AG20443 (cell line): ENCODE results near the gene TNFRSF14.

ENCODE experiments used
- DNase-seq: peaks from one replicate; pipeline ENCODE4 v3.0.0; 2012; ENCODE audit warnings: low spot score, mixed read lengths

TNFRSF14 gene

GRCh38 chr1:2602866-2603520, 46.8 kb downstream of the TNFRSF14 start:
- DNase-seq, result no peak

DNA sequence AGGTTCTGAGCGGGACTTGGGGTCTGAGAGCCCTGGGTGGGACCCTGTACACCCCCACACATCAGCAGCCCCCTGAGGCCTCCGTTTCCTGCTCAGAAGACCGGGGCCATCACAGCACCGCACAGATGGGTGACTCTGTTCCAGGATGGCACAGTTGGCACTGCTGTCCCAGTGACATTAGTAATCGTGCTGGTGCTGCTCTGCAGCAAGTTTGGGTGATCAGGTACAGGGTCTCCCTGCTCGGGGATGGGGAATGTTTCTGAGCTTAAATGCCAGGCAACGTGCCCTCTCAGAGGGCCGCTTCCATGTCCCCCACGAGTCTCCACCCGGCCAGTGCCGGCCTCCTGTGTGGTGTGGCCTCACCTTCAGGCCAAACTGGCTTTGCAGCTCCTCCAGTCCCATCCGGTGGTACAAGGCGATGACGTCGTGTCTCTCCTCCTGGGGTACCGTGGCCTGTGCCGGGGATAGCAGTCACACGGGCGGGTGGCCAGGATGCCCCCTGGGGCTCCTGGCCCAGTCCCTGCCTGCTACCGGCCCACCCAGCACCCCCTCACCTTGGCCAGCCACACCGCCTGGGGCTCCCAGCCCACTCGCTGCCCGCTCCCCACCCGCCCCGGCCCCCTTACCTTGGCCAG, 47.5 kb downstream of the TNFRSF14 start:
- no peak for DNase-seq

GRCh38 chr1:2604156-2604843, 48.1 kb downstream of the TNFRSF14 start:
- no peak for DNase-seq

- no peak for DNase-seq
Observed at GRCh38 chr1:2604844-2605508, 48.8 kb downstream of the TNFRSF14 start.

DNA sequence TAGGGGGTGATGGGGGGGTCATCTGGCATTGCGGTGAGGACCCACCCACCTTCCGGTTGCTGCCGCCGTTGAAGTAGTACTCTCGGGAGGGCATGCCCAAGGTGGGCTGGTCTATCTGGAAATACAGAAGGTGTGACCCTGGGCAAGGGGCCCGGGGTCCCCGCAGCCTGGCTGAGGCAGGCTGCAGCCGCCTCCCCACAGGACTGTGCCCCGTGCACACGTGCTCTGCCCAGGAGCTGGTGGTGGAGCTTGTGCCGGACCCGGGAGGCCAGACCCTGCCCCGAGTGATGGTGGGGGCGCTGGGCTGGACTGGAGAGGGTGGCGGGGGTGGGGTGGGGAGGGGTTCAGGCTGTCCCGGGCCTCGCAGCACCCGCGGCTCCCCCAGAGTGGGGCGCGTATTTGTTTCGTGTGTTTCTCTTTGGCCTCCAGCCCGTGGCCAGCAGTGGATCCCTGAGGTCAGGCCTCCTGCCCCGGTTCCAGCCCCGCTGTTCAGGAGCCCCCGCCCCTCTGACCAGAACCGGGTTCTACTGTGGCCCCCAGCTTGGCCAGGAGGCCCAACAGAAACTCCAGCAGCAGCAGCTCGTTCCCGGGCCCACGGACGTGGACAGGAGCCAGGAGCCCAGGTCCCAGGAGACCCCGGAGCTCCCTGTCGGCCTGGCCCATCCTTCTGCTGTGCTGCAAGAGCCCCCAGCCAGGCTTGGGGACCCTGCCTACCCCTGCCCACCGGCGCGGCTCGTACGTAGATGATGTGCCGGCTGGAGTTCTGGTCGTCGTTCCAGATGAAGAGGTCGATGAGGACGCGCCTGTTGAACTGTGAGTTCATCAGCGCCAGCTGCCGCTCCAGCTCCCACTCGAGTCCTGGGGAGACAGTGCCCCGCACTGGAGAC, 49.6 kb downstream of the TNFRSF14 start:
- DNase-seq, result no peak

DNA sequence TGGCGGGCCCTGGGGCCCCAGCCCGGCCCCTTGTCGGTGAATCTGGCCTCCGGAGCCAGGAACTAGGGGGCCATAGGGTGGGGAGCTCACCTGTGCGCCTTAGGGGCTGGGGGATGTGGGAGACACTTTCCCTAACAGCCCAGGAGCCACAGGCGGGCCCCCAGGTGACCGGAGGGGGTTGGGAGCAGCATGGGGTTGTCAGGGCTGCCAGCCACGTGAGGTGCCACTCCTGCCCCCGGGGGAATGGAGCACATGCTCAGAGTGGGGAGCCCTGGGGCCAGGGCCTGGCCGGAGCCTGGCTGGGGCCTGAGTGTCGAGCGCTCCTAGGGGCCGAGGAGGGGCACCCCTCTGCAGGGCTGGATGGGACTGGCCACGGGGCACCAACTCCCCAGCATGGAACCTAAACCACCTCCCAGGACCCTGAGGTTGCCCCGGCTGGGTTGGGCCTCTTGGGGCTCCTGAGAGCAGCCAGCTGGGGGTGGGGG, 50.3 kb downstream of the TNFRSF14 start:
- DNase-seq, result no peak

DNA sequence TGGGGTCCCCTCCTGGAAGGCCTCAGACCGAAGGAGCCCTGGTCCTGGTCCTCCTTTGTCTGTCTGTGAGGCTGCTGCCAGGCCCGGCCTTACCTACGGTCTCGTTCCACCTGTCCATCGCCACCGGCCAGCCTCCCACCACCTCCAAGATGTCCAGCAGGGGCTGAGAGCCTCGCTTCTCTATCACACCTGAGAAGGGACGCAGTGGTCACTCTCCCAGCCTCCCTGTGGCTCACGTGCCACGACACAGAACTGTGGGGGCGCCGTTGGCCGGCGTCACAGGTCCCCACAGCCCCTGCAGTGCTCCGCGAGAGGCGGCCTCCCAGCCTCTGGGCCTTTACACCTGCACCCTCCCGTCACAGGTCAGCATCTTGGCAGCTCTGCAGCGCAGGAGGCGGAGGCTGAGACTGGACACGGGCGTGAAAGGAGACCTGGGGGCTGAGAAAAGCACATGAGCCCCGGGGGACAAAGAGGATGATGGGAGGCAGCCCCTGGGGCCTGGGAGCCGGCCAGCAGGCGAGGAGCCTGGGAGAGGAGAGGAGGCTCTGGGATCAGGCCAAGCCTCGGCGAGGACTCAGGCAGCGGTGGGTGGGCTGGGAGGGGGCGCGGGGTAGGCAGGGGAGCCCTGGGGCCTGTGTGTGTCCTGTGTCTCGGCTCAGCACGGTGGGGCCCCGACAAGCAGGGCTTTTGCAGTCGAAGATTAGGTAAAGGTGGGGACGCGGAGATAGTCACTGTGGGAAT, 50.9 kb downstream of the TNFRSF14 start:
- DNase-seq, result no peak

DNA sequence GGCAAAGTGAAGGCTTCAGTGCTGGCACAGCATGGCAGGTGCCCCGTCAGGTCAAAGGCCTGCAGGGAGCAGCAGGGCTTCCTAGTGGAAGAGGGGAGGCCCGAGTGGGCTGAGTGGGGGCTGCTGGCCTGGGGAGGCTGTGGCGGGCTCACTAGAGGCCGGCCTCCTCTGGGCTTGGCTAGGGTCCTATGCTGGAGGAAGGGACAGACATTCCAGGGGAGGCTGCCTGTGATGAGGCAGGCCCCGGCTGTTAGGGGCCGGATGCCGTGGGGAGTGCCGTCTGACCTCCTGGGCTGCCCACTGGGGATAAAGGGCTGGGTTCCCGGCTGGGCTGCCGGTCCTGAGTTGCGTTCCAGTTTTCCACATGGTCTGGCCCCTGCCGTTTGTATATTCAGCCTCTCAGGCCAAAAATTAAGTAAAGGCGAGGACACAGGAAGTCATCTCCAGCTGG, 51.5 kb downstream of the TNFRSF14 start:
- DNase-seq, result no peak

DNA sequence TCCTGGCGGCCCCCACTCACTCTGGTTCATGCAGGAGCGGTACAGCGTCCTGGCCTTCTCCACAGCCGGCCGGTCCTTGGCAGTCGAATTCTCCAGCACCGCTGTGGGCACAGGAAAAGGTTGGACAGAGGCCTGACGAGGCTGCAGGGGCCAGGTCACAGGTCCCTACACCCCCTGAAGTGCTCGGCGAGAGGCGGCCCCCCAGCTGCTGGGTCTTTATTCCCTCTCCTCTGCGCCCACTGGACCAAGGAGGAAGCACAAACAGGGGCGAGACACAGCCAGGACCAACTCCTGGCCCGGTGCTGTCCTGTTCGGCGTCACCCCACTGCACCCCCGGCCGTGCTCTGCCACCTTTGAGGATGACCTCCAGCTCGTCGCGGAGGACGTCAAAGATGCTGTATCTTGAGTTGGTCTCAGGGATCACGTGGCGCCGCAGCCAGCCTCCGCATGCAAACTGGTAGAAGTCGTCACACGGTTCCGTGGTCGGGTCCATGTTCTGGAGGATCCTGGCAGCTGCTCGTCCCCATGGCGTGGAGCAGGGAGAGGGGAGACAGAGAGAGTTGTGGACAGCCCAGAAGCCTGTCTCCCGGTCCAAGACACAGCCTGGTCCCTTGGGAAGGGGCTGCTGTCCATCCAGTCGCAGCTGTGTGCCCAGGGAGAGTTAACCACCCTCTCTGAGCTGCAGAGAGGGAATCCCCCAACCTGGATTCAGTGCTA, 53.3 kb downstream of the TNFRSF14 start:
- DNase-seq, result no peak

- DNase-seq, result no peak
Observed at GRCh38 chr1:2610036-2610959, 54.1 kb downstream of the TNFRSF14 start.

- peak; percentile 52 for DNase-seq
Observed at GRCh38 chr1:2611031-2611501, 54.9 kb downstream of the TNFRSF14 start.

DNA sequence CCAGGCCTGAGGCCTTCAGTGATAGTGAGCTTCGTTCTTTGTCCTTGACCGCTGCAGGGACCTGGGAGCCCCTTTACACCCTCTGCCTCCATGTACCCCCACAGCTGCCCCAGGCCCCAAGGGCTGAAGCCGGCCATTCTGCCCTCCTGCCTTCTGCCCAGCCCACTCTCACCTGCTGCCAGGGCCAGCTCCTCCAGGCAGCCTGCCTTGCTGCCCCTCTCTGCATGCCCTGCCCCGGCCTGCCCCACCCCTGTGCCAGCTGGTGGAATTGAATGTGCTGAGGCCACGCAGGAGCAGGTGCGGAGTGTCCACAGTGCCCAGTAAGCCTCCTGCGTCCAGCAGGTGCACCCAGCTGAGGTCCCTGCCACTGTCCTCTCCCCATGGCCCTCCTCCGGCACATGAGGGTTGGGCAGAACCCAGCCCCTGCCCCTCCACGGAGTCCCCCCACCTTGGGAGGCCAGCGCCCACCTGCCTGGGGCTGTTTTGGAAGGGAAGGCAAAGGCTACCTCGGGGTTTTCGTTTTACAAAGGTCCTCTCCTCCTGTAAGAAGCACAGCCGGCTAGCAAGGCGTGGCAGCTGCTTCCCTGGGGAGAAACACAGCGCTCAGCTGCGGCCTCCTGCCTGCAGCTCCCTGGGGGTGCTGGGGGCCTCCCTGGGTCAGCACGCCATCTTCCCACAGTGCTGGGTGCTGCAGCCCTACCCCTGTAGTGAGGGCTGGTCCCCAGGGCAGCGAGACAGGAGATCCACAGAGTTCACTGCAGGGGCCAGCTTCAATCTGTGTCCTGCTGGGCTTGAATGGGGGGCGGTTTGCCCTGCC, 55.7 kb downstream of the TNFRSF14 start:
- DNase-seq, result no peak

DNA sequence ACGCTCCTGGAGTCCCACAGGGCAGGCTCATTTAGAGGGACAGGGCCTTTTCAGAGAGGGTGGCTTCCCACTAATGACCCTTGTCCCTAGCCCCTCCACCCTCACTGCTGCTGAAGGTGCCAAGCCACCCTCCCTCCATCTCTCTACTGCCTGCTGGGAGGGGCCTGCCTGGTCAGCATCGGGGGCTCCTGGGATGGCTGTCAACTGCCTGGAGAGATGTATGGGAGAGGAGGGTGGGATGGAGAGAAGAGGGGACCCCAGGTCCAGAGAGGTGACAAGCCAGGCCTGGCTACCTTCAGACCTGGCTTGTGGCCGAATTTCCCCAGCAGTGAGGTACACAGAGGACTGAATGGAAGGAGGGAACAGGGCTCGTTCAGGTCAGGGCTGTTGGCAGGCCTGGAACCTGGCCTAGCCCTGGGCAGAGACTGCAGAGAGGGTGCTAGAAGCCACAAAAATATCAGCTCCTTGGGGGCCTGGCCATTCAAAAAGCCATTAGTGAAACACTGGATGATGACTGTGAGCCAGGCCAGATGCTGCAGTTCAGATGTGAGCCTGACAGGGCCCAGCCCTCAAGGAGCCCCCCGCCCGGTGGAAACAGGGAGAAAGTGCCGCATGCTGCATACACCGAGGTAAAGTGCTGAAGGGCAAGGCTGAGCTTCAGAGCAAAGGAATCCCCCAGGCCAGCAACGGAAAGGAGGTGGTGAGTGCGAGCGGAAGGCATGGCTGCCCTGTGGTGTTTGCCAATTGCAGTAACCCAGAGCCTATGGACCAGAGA, 56.6 kb downstream of the TNFRSF14 start:
- DNase-seq, result no peak
